CD4-positive, alpha-beta T cell treated with Interleukin-2 at 100 ng/mL for 4 hours (primary cell): ENCODE data around the gene PPIP5K2.
A peak's percentile ranks its signal among the peaks of the same experiment; 100 is the strongest.

Experiments used
- DNase-seq: peaks from one replicate; pipeline ENCODE4 v3.0.0-alpha.2; 2020; ENCODE audit warnings: low spot score

The PPIP5K2 gene

DNA sequence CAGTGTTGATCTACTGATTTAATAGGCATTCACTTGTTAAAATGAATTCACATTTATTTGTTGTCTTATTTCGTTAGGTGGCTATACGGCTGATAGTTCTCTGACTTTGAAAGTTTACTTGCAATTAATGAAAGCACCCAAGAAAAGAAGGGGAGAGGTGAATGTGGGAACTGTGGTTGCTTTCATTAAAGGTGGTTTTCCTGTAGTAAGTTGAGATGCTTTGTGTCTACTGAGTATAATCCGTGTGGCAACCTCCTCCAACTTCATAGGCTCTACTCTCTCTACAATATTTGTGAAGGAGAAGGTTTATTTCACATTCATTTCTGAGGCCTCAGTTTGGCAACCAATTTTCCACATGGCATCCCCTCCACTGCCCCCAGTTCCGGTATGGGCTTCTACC is 125.7 kb downstream of the PPIP5K2 start:
- no peak for DNase-seq

DNA sequence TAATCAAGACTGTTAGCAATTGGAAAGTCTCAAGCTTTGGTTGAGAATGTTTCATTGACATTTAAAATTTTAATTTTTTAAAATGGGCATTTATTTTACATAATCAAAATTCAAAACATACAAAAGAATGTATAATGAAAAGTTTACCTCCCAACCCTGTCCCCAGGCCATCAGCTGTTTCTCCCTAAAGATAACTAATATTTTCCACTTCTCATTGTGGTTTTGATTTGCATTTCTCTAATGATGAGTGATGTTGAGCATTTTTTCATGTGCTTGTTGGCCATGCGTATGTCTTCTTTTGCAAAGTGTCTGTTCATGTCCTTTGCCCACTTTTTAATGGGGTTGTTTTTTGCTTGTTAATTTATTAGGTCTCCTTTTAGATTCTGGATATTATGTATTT is 127.0 kb downstream of the PPIP5K2 start:
- DNase-seq: no peak

DNA sequence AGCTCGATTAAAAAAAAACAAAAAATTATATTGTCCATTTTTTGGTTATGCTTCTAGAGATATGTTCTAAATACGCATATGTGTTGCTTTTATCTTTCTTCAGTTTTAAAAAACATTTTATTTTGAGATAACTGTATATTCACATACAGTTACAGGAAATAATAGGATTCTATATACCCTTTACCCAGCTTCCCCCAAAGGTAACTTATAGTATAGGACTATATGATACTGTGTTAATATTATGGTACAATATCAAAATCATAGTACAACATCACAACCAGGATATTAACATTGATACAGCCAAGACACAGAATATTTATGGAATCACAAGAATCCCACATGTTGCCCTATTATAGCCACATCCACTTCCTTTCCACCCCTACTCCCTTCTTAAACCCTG is 129.0 kb downstream of the PPIP5K2 start:
- no peak for DNase-seq

DNA sequence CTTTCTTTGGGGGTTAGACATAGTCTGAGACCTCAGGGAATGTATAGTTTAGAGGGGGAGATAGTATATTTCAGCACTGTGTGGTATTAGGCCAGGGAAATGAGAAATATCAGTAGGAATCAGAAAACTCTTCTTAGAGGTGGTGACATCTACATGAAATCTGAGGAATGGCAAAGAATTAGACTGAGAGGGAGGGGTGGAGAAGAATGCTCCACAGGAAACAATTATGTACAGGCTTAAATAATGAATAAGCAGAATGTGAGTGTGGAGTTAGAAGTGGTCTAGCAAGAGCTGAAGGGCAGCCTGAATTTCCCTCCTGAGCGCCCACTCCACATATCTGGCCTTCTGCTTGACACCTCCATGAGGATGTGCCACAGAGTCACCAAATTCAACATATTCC is 134.8 kb downstream of the PPIP5K2 start:
- no peak for DNase-seq

DNA sequence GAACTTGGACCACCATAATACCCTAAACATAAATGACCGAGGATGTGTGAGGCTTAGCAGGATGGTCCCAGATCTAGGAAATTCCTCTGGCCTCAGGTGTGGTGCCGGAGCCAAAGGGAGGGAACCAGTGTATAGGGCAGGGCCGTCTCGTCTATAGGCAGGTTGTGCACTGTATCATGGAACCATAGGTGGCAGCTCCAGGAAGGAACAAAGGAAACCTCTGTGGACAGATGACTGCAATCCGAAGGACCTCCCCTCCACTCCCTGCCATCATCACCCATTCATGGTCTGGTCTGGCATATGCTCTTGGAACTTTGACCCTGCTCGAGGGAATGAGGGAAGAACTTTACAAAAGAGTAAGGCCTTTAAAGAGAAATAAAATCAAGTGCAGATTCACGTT is 135.6 kb downstream of the PPIP5K2 start:
- DNase-seq: no peak

DNA sequence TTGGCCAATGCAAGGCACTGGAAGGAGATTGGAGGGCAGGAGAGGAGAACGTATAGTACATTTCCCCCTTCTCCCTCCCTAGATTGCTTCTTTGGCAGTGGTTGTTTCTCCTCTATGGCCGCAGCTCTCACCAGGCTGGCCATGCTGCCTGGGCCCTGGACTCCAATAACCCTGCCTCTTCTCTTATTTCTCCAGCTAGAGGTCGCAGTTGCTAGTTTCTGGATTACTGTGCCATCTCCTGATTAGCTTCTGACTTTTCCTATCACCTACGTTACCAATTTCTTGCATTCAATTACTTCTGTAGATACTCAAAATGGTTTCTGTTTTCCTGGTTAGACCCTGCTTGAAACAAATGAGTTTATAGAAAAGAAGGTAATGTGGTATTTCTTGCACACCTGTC is 136.1 kb downstream of the PPIP5K2 start:
- DNase-seq: no peak

DNA sequence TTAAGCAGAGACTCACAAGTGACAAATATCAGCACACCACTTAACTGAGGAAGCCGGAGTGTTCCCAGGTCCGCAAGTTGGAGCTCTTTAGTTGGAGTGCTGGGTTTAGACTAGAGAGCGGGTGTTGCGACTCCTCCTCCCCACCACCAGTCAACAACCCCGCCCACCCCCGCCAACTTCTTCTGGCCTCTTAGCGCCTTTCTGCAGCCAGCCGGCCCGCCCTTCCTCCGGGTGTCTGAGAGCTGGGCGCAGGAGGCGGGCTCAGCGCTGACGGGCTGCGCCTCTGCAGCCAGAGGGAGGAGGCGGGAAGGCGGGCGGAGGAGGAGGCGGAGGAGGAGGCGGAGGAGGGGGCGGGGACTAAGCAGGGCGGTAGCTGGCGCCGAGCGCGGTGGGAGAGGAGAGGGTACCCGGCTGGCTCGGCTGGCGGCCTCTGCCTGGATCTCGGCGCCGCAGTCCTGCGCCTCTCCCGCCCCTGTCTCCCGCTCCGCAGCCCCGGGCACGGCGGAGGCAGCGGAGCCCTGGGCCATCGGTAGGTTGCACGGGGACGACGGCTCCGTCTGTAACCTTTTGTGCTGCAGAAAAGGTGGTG is 138.4 kb downstream of the PPIP5K2 start, which contains the start of gene MACIR:
TSS of gene MACIR (plus strand) at position 396 of the 589 bp plus-strand sequence. CDS start 17,157 bp downstream, outside the sequence.
- DNase-seq: peak; percentile 94

DNA sequence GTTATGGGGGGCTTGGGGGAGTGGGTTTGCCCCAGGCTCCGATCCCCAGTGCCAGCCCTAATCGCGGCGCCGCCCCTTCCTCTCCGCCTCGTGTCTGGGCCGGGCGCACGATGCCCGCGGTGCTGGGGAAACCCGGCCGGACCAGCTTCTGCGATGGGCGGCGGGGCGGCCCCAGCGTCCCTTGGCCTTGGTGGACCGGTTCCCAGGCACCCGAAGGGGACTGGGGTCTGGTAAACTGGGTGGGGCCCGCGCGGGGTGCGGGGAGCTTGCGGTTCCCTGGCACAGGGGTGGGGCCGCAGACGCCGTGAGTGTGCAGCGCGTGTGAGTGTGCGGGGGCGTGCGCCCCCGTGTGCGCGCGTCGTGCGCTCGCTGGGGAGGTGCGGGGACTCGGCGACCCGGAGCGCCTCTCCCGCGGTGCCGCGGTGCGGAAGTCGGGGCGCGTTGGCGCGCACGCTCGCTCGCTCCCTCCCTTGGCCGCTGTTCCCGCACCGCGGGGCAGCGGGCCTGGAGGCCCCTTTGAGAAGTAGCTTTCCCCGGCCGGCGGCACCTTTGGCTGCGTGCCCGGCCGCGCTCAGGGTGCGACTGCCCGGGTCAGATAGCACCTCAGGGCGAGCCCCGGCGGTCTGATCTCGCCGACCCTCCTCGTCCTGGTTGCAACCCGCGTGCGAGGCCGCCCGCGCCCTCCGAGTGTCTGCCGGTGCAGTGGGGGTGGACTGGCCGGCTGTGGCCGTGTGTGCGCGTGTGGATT is 139.0 kb downstream of the PPIP5K2 start:
- peak; percentile 57 for DNase-seq

DNA sequence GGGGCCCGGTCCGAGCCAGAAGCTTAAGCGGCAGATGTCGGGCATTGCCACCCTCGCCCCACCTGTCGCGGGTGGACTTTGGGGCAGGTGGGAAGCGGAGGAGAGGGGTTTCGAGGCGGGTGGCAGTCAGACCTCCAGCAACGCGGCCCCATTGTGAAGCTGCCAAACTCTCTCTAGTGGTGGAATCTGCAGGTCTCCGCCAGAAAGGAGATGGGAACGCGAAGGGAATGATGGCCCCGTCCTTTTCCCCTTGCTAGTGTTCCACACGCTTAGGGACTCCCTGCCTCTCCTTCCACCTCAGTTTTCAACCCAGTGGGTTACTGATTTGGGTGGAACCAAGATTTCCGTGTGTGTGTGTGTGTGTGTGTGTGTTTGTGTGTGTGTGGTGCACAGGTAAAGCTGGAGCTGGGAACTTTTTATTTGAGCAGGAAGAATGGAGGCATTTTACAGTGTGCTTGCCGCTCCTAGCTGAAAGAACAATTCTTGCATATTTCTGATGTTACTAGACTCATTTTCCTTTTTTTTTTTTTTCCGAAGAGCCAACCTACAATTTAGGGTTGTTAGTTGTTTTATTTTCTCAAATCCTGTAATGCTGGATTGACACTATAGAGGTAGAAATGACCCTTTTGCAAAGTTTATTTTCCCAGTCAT is 139.7 kb downstream of the PPIP5K2 start:
- DNase-seq: no peak

DNA sequence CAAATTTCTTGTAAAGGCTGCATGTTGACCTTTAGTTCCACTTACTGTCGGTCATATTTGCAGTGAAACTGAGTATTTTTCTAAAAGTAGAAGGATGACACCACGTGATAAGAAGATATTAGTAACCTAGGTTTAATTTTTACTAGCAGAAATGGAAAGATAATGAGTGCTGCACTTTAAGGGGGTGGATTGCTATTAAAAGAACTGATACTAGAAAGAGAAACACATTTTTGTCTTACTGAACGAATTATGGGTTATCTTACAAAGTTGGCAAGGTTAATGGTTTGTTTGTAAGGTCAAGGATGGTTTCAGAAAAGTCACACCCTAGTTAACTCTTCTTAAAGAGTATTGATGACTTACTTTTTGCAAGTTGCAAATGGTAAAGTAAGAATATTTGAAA is 140.8 kb downstream of the PPIP5K2 start:
- no peak for DNase-seq
